Hepatocyte (in vitro differentiated cells): Measurements from ENCODE around the gene ZDHHC13. TPM values are rescaled to one million over a fixed set of nuclear protein-coding genes. Genes with fewer than 3 reads are reported as not detected.

Experiments
- DNase-seq: peaks from one replicate; pipeline ENCODE4 v3.0.0-alpha.2; 2016; ENCODE audit warnings: low spot score
- H2AFZ ChIP-seq: fragments of 200-600 bp; sonication (generic); 2 replicates; pipeline ENCODE4 v1.6.0; 2016; ENCODE audit warnings: antibody characterized with exemption, mild to moderate bottlenecking
- H3K27ac ChIP-seq: fragments of 200-600 bp; sonication (generic); 2 replicates; pipeline ENCODE4 v1.5.1; 2016; ENCODE audit warnings: mild to moderate bottlenecking
- H3K27me3 ChIP-seq: fragments of 200-600 bp; sonication (generic); 2 replicates; pipeline ENCODE4 v1.6.1; 2016
- H3K36me3 ChIP-seq: fragments of 200-600 bp; sonication (generic); replicated peaks from 2 replicates; pipeline ENCODE4 v1.5.1; 2016; ENCODE audit warnings: low read depth; ENCODE audit not compliant: insufficient read depth
- H3K4me1 ChIP-seq: fragments of 200-600 bp; sonication (generic); 2 replicates; pipeline ENCODE4 v1.5.1; 2016; ENCODE audit warnings: mild to moderate bottlenecking, moderate library complexity; ENCODE audit not compliant: insufficient read depth
- H3K4me2 ChIP-seq: fragments of 200-600 bp; sonication (generic); 2 replicates; pipeline ENCODE4 v1.6.0; 2016
- H3K4me3 ChIP-seq: fragments of 200-600 bp; sonication (generic); 2 replicates; pipeline ENCODE4 v1.5.1; 2016; ENCODE audit warnings: mild to moderate bottlenecking
- H3K79me2 ChIP-seq: fragments of 200-600 bp; sonication (generic); 2 replicates; pipeline ENCODE4 v1.6.0; 2017; ENCODE audit warnings: mild to moderate bottlenecking
- H3K9me2 ChIP-seq: fragments of 200-600 bp; sonication (generic); replicated peaks from 2 replicates; pipeline ENCODE4 v1.6.0; 2017; ENCODE audit warnings: mild to moderate bottlenecking; ENCODE audit not compliant: insufficient read depth
- H3K9me3 ChIP-seq: fragments of 200-600 bp; sonication (generic); 2 replicates; pipeline ENCODE4 v1.5.1; 2016; ENCODE audit warnings: low read depth, mild to moderate bottlenecking
- H4K20me1 ChIP-seq: fragments of 200-600 bp; sonication (generic); 2 replicates; pipeline ENCODE4 v1.6.0; 2016; ENCODE audit warnings: mild to moderate bottlenecking; ENCODE audit not compliant: insufficient read depth, poor library complexity, severe bottlenecking
- EZH2 ChIP-seq: fragments of 200-600 bp; sonication (generic); IDR thresholded peaks from 2 replicates; pipeline ENCODE4 v1.6.1; 2016; ENCODE audit warnings: antibody characterized with exemption, mild to moderate bottlenecking, borderline replicate concordance
- EZH2phosphoT487 ChIP-seq: fragments of 200-600 bp; sonication (generic); IDR thresholded peaks from one replicate; pipeline ENCODE4 v1.6.1; 2018; ENCODE audit warnings: antibody characterized with exemption, mild to moderate bottlenecking, low read depth, moderate library complexity; ENCODE audit not compliant: unreplicated experiment, severe bottlenecking
- WGBS: methylation state at CpG from one replicate; pipeline ENCODE4 v1.1.6; 2016; ENCODE audit warnings: low lambda C conversion rate; ENCODE audit errors: missing lambda C conversion rate; 5-methylcytosine and 5-hydroxymethylcytosine counted together
- polyA plus RNA-seq: library from polyadenylated mRNA; unstranded; fragments of >200 nt; fragmentation: Nextera tagmentation; extraction: Ambion mirVana; gene quantifications from 2 replicates; pipeline ENCODE4 v1.2.1, GENCODE V29; 2016
- total RNA-seq: library from RNA; depleted of rRNA; stranded (reverse); fragments of >200 nt; gene quantifications from 2 replicates; pipeline ENCODE4 v1.2.3, GENCODE V29; 2014
- TF ChIP-seq, protein P1 (sequence below): fragments of 200-600 bp; sonication (generic); IDR thresholded peaks from 2 replicates; pipeline ENCODE4 v1.5.1; 2016; ENCODE audit warnings: antibody characterized with exemption, mild to moderate bottlenecking; ENCODE audit not compliant: poor library complexity

Gene ZDHHC13
- total and polyA plus RNA-seq, 2 experiments from 2014 or later: 14.6 to 27.1 TPM

DNA sequence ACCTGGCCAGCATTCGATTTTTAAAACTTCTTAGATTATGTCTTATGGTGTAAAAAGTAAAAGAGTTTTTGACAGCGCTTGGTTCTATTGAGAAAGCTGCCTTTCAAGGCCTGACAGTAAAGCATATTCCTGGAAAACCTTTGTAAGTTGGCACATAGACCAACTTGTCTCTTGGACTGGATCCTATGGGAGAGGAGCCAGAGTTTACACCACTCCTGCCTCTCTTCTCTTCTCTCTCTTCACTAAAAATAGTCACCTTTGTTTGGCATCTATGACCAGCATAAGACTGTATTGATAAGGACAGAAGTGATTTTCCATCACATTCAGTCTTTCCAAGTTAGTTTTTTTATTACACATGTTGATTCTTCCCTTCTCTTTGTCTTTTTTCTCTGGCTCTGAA is 51.1 kb downstream of the ZDHHC13 start:
- Histone ChIP-seq H4K20me1 (no peaks in the 10 kb centered on the region), H3K36me3 (no peaks in the 10 kb centered on the region), H2AFZ (no peak overlapping the region), H3K27me3 (no peaks in the 10 kb centered on the region), H3K4me1 (no peaks in the 10 kb centered on the region), H3K4me2 (no peak overlapping the region), H3K9me3 (no peaks in the 10 kb centered on the region), H3K27ac (no peak overlapping the region), H3K4me3 (no peak overlapping the region), H3K9me2 (no peaks in the 10 kb centered on the region), H3K79me2 (no peaks in the 10 kb centered on the region)
- 100% methylated on average over 2 of the region's 2 CpGs for WGBS
- TF ChIP-seq, protein P1, sequence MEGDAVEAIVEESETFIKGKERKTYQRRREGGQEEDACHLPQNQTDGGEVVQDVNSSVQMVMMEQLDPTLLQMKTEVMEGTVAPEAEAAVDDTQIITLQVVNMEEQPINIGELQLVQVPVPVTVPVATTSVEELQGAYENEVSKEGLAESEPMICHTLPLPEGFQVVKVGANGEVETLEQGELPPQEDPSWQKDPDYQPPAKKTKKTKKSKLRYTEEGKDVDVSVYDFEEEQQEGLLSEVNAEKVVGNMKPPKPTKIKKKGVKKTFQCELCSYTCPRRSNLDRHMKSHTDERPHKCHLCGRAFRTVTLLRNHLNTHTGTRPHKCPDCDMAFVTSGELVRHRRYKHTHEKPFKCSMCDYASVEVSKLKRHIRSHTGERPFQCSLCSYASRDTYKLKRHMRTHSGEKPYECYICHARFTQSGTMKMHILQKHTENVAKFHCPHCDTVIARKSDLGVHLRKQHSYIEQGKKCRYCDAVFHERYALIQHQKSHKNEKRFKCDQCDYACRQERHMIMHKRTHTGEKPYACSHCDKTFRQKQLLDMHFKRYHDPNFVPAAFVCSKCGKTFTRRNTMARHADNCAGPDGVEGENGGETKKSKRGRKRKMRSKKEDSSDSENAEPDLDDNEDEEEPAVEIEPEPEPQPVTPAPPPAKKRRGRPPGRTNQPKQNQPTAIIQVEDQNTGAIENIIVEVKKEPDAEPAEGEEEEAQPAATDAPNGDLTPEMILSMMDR: no peak
- no peak for TF ChIP-seq EZH2
- no peak for TF ChIP-seq EZH2phosphoT487
- no peak for DNase-seq

DNA sequence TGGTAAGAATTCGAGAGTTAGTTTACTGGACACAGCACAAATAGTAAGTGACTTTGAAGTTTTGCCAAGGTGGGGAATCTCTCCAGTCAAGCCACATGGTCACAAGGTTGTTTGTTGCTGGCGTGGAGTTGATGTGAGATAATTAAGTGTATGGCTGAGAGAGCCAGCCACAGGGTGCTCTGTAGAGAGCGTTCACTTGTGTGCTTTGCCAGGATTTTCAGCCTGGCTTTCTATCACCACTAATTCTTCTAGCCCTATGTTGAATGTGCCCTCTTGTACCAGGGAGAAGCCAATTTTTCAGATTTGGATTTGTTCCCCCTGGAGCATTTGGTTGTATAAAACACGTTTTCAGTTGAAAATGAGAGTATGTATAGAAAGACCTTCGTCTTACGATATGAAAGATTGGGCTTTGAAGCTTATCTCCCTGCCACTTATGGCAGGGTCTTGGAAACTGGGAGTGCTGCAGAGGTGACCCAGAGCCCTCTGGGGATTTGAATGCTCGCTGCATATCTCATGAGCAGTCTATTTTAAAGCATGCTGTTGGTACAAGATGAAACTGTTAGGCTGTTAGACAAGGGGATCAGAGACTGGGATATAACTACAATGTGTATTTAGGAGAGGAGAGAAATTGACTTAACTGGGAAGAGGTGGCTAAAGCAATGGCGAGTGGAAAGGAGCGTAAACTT is 56.2 kb downstream of the ZDHHC13 start:
- no peaks in the 10 kb centered on the region for H3K79me2 ChIP-seq
- DNase-seq: no peak
- no peak overlapping the region for H2AFZ ChIP-seq
- no peak overlapping the region for H3K4me2 ChIP-seq
- no peak overlapping the region for H3K4me3 ChIP-seq
- TF ChIP-seq EZH2phosphoT487 (no peak), EZH2 (no peak)
- TF ChIP-seq, protein P1: no peak
- no peaks in the 10 kb centered on the region for H3K9me2 ChIP-seq
- H3K4me1 ChIP-seq: no peaks in the 10 kb centered on the region
- 92% methylated on average over 9 of the region's 9 CpGs for WGBS
- no peaks in the 10 kb centered on the region for H3K9me3 ChIP-seq
- no peaks in the 10 kb centered on the region for H3K36me3 ChIP-seq
- no peak overlapping the region for H3K27ac ChIP-seq
- H3K27me3 ChIP-seq: no peaks in the 10 kb centered on the region
- no peaks in the 10 kb centered on the region for H4K20me1 ChIP-seq

DNA sequence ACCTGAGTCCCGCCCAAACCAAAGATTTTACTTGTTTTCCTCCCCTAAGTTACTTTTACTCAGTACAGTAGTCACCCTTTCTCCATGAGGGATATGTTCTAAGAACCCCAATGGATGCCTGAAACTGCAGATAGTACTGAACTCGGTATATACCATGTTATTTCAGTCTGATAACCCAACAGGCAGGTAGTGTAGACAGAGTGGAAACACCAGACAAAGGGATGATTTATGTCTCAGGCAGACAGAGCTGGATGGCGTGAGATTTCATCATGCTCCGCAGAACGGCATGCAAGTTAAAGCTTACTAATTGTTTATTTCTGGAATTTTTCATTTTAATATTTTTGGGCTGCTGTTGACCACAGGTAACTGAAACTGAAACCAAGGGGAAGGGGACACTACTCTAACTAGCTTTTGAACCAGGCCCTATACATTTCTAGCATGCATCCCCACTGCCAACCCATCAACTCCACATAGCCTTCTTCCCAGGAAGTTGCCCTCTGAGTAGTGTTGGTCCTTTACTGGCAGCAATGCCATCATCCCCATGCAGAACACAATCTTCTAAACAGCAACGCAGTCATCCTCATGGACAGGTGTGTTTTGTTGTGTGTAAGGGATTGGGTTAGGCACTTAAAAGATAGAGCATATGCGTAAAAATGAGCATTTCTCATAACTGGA is 57.1 kb downstream of the ZDHHC13 start:
- H3K4me2 ChIP-seq: no peak overlapping the region
- no peaks in the 10 kb centered on the region for H3K79me2 ChIP-seq
- H3K36me3 ChIP-seq: no peaks in the 10 kb centered on the region
- H2AFZ ChIP-seq: no peak overlapping the region
- H3K4me1 ChIP-seq: no peaks in the 10 kb centered on the region
- H3K27ac ChIP-seq: no peak overlapping the region
- no peak for DNase-seq
- TF ChIP-seq EZH2phosphoT487 (no peak), EZH2 (no peak)
- TF ChIP-seq, protein P1: no peak
- H3K9me2 ChIP-seq: no peaks in the 10 kb centered on the region
- H3K4me3 ChIP-seq: no peak overlapping the region
- H3K9me3 ChIP-seq: no peaks in the 10 kb centered on the region
- no peaks in the 10 kb centered on the region for H4K20me1 ChIP-seq
- H3K27me3 ChIP-seq: no peaks in the 10 kb centered on the region
- WGBS: 96% methylated on average over 7 of the region's 7 CpGs
